SK-N-MC (cell line): ENCODE measurements around the gene RIN3.

Source experiments
- EZH2 ChIP-seq: fragments of 200-600 bp; sonication (generic); IDR thresholded peaks from one replicate; pipeline ENCODE4 v1.6.1; 2017; ENCODE audit warnings: antibody characterized with exemption
- FOXP2 ChIP-seq: optimal IDR thresholded peaks from 2 replicates; pipeline ENCODE3; 2011; ENCODE audit warnings: mild to moderate bottlenecking, moderate library complexity; ENCODE audit not compliant: insufficient read depth; ENCODE audit errors: extremely low read length, control extremely low read depth
- POLR2AphosphoS5 ChIP-seq: IDR thresholded peaks from 2 replicates; pipeline ENCODE4 v1.6.1; 2012; ENCODE audit warnings: mild to moderate bottlenecking, low read depth, low read length, borderline replicate concordance

- TF ChIP-seq EZH2 (no peak), POLR2AphosphoS5 (no peak), FOXP2 (no peak)
These were observed 55.3 kb downstream of the RIN3 start for GRCh38 chr14:92568621-92569479.
